ENCODE results near the gene VSIG8.

Gene VSIG8

DNA sequence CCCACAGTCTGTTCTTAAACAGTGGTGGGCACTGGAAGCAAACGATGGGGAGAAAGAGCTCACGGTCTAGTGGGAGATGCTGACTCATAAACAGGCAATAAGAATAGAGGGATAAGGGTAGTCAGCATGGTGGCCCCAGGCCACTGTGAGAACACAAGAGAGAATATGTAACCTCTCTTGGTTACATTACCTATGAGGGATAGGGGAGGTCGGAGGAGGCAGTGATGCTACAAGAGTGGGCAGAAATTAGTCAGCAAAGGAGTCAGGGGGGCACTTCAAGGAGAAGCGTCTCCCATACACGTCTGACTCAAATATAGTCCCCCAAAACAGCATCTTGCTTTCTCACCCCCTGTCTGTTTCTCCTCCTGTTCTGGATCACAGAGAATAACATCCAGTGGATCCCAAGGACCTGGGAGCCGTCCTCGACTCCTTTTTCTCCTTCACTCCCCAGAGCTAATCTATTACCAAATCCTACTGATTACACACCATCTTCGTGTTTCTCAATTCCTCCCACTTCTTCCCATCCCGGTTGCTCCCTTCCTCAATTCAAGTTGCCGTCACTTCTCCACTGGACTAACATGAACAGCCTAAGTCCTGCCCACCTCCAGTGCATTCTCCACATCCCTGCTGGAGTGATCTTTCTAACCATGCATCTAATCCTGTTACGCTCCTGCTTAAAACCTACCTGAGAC is 33.7 kb downstream of the VSIG8 start:
- no peak for DNase-seq

DNA sequence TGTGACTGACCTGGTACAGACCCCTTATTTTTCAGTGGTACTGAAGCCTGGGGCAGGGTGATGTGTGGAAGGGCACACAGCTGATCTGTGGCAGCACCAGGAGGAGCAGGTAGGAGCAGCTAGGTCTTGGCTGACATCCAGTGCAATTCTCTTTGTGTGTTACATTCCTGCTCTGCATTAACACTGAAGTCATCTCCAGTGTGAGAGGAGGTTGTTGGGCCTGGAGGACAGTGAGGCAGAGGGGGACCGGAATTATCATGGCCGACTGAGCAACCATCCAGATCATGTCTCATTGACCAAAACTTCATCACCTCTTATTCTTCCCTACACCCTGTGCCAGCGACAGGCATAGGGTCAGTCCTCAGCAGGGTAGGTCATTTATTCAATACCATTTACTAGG is 34.3 kb downstream of the VSIG8 start:
- no peak for DNase-seq

DNA sequence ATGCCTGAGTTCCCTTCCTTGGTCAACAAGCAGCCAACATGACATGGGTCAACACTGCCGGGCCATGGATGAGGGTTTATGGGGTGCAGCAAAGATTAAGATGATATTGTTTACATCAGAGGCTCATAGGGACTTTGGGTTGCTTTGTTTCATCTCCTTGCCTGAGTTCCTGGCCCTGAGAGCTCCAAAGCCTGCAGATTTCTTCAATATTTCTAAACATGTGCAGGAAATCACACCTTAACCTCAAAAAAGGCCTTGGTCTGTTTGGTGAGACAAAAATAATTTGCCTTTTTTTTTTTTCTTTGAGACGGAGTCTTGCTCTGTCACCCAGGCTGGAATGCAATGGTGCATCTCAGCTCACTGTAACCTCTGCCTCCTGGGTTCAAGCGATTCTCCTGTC is 34.9 kb downstream of the VSIG8 start:
- no peak for DNase-seq

DNA sequence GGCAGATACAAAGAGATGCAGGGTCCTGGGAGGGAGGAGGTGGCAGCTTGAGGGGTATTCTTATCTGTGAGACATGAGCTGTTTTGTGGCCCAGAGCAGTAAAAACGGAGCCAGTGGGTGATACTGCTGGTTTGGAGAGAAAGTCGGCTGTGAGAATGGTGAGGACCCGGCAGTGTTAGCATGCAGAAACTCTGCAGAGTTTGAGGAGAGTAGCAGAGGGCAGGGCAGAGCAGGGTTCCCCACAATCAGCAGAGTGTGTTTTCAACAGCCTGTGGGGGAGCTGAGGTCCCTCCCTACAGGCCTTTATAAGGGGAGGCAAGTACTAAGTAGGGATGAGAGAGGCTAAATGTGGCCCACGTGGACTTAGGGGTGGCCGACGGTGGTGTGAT is 35.4 kb downstream of the VSIG8 start:
- no peak for DNase-seq

DNA sequence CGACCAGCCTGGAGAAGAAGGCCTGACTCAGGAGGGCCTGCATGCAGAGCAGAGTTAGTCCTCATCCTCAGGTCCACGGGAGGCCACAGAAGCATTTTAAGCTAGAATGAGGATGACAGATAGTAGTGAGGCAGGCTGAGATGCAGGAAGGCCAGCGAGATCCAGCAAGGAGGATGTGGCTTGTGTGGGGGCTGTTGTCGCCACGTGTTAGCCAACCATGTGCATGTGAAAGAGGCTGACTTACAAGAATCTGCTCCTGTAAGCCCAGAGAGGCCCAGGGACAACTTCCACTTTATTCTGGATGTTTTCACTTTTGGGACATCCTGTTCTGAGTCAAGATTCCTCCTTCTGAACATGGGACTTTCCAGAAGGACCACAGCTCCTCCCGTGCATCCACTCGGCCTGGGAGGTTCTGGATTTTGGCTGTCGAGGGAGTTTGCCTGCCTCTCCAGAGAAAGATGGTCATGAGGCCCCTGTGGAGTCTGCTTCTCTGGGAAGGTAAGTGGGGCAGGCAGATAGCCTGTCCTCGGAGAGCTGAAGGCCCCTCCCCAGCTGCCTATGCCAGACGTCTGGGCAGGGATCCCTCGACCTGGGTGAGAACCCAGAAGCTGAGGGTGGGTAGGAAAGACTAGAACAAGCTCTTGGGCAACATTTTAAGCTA is 35.9 kb downstream of the VSIG8 start, which contains the start of gene SLAMF8:
Gene SLAMF8 (plus strand): TSS at position 433 of the 661 bp plus-strand sequence. CDS start 26 bp downstream, at position 459.
- no peak for DNase-seq

DNA sequence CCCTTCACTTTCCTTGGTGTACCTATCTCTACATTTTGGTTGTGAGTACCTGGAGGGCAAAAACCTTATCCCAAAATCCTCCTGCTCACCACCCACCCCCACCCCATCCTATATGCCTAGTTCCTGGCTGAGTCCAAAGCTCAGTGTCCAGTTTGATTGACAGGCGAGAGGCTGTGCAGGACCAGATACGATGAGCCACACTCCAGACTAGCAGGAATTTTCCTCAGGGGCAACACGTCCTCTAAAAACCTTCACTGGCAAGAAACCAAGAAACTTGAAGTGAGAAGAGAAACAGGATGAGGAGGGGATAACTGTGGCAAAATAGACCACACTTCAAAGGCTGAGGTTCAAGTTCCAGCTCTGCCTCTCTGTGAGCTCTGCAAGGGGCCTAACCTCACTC is 36.9 kb downstream of the VSIG8 start:
- no peak for DNase-seq

DNA sequence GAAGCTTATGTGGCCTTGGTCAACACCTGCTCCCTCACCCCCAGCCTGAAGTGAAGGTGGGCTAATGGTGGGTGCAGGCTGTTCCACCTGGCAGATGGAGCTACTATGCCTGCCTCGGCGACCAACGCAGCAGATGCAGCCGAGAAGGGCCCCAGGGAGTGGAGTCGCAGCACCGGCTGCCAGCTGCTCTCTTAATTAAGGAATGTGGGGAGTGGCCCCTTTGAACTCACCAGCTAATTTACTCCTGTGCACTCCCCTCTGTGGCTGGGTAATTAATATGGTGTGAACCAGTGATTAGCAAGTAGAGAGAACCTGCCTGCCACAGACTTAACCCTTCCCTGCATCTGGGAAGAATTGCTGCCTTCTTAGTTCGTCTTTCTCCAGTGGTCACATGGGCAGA is 39.1 kb downstream of the VSIG8 start:
- no peak for DNase-seq

DNA sequence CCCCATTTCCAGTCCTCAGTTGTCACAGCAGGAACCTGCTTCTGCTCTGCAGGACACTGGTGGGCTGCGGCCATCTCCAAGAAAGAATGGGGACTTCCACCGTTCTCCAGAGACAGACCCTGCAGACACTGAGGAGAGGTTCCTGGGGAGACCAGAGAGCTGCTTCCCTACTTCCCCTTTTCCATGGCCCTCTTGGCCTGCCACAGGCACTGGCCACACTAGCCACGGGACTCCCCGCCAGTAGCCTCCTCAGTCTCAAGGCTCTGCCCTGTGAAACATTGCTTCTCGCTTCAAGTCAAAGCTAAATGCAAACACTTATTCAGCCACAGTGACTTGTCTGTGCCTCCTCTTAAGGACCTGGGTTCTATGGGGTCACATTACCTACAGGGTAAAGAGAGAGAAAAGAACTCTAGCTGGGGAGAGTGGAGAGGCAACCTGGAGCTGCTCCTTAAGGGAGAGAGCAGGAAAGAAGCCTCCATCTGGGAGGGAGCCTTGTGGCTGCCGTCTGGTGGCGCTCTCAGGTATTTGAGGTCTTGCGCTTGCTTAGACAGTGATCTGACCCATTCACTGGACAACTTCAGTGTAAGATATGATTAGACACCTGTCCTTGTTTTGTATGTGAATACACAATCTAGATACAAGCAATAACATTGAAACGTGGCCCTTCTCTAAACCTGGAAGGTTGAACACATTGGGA is 41.1 kb downstream of the VSIG8 start:
- DNase-seq = no peak

DNA sequence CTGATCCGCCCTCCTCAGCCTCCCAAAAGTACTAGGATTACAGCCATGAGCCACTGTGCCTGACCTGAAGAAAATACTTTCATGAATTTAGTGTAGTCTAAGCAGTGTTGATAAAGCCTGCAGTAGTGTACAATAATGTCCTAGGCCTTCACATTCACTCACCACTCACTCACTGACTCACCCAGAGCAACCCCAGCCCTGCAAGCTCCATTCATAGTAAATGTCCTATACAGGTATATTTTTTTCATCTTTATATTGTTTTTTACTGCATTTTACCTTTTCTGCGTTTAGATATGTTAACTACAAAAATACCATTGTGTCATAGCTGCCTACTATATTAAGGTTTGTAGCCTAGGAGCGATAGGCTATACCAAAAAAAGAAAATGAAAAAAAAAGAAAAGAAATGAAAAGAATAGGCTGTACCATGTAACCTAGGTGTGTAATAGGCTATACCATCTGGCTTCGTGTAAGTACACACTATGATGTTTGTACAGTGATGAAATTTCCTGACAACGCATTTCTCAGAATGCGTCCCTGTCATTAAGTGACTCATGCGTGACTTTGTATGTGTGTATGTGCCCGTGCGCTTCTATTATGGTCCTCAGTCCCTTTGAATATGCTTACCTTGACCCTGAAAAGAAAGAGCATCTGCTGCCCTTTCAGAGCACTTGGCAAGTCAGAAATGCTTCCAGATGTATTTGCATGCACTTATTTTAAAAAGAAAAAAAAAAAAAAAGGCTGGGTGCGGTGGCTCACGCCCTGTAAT is 45.0 kb downstream of the VSIG8 start:
- no peak for DNase-seq

DNA sequence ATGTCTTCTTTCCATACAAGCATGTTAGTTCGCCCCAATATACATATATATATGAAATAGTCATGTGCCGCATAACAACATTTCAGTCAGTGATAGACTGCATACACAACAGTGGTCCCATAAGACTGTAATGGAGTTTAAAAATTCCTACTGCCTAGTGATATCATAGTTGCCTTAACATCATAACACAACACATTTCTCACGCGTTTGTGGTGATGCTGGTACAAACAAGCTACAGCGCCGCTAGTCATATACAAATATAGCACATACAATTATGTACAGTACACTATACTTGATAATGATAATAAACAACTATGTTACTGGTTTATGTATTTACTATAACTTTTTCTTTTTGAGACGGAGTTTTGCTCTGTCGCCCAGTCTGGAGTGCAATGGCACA is 46.5 kb downstream of the VSIG8 start:
- DNase-seq = no peak

DNA sequence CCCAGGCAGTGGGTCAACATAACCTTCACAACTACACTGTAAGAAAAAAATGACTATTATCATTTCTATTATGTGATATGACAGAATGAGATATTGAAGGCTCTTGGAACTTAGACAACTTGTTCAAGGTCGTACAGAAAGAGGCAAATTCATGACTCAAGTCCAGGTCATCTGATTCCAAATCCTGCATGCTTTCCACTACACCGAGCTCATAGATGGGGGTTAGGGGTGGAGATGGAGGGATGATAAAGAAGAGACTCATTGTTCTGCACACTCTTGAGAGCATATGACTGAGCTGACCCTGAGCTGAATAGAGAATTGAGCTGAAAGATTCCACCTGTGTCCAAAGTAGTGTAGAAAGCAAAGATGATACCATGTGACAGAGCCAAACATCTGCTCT is 57.5 kb downstream of the VSIG8 start:
- no peak for DNase-seq
